SK-N-SH (cell line): Measurements from ENCODE around the gene VENTX.

Experiments used
- CTCF ChIP-seq: fragments of 200-600 bp; sonication (generic); IDR thresholded peaks from 2 replicates; pipeline ENCODE4 v1.6.1; 2017; ENCODE audit warnings: antibody characterized with exemption, mild to moderate bottlenecking, moderate library complexity
- EZH2phosphoT487 ChIP-seq: fragments of 200-600 bp; sonication (generic); IDR thresholded peaks from 2 replicates; pipeline ENCODE4 v1.6.1; 2017; ENCODE audit warnings: low read depth, mixed run types, mild to moderate bottlenecking, antibody characterized with exemption, moderate library complexity, borderline replicate concordance
- MXI1 ChIP-seq: IDR thresholded peaks from 2 replicates; pipeline ENCODE4 v1.6.1; 2012; ENCODE audit warnings: mild to moderate bottlenecking, low read depth, low read length, improper control_type of control experiment
- NRF1 ChIP-seq: IDR thresholded peaks from 2 replicates; pipeline ENCODE4 v1.6.1; 2012; ENCODE audit warnings: low read depth, mild to moderate bottlenecking, low read length
- SMC3 ChIP-seq: IDR thresholded peaks from 2 replicates; pipeline ENCODE4 v1.6.1; 2012; ENCODE audit warnings: low read depth, low read length, improper control_type of control experiment
- USF1 ChIP-seq: IDR thresholded peaks from 2 replicates; pipeline ENCODE4 v1.4.0; 2012; ENCODE audit warnings: low read depth, borderline replicate concordance
- USF2 ChIP-seq: fragments of 150-350 bp; IDR thresholded peaks from 2 replicates; pipeline ENCODE4 v1.6.1; 2017; ENCODE audit warnings: antibody characterized with exemption, low read length, low read depth, borderline replicate concordance

- no peak for TF ChIP-seq CTCF
- TF ChIP-seq EZH2phosphoT487 = no peak
- TF ChIP-seq NRF1 = no peak
- TF ChIP-seq USF1 = no peak
- TF ChIP-seq USF2 = no peak
- no peak for TF ChIP-seq SMC3
- no peak for TF ChIP-seq MXI1
Measured at GRCh38 chr10:133236401-133237240, 1.0 kb upstream of the VENTX start.
